Measurements from ENCODE around the gene HK1. TPM values are rescaled to one million over a fixed set of nuclear protein-coding genes. Genes with fewer than 3 reads are reported as not detected.
A peak's percentile ranks its signal among the peaks of the same experiment; 100 is the strongest.

Gene HK1
- total RNA-seq, 4 donors from 2014 or later, result 17.9 to 77.6 (median 43.6) TPM

GRCh38 chr10:69346776-69347175 lies 68.5 kb downstream of the HK1 start:
- no peak for TF ChIP-seq POLR2A (IDR thresholded peaks at IDR 0.05)
- Histone ChIP-seq H3K27me3 (no peaks in the 10 kb centered on the region), H3K9me3 (no peaks in the 10 kb centered on the region), H3K27ac (no peak overlapping the region), H3K4me1 (no peaks in the 10 kb centered on the region), H3K36me3 (no peaks in the 10 kb centered on the region), H3K4me3 (no peak overlapping the region)
- no peak for DNase-seq
- intact Hi-C loops (cut with DNase I; ENCODE audit: low total_unique reads), result no loop called here

DNA sequence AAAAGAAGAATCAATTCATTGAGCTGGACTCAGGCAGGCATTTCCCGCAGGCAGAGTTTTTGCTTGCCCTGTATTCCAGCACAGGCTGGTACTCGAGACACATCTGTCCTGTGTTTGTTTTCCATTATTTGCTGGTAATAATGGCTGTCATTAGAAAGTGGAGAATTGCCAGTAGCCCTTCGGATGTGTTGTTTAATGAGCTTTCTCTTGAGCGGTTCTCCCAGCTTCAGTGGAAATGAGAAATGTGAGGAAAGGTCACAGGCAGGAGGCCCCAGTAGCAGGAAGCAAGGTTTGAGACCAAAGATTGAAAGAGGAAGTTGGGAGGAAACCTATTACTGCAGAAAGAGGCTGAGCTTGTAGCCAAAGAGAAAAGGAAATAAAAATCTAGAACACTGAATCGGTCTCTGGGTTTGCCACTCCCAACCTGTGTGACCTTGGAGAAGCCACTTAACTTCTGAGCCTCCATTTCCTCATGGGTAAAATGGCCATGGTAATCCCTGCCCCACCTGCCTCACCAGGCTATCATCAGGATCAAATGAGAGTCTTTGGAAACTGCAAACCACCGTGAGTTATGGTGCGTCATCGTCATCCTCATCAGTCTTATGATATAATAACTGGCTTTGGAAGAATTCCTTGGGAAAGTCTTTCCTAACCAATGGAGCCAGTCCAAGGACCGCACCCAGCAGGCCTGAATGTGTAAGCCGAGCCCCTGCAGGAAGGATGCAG lies 70.7 kb downstream of the HK1 start:
- TF ChIP-seq CTCF (IDR thresholded peaks at IDR 0.05) (no peak), POLR2A (IDR thresholded peaks at IDR 0.05) (no peak)
- intact Hi-C loops (cut with DNase I; ENCODE audit: low total_unique reads), result no loop called here
- no peaks in the 10 kb centered on the region for H3K27me3 ChIP-seq
- DNase-seq, result peak; percentile 59
- no peak overlapping the region for H3K4me3 ChIP-seq
- no peaks in the 10 kb centered on the region for H3K36me3 ChIP-seq
- peak overlapping the region in 1 of 2 donors; percentile 41 for H3K27ac ChIP-seq
- H3K9me3 ChIP-seq, result no peaks in the 10 kb centered on the region
- no peaks in the 10 kb centered on the region for H3K4me1 ChIP-seq

DNA sequence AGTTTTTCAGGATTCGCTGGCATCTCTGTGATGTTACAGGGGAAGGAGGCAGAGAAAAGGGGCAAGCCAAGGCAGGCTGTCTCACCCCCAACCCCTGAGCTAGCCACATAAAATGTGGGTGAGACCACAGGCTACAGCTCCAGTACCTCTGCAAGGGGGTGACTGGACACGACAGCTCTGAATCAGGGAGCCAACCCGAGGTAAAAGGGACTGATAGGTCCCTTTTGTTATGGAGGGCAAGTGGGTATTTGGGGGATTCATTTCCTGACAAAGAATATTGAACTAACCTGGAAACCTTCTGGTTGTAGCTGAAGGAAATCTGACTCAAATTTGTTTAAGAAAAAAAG lies 71.2 kb downstream of the HK1 start:
- DNase-seq, result no peak
- intact Hi-C loops (cut with DNase I; ENCODE audit: low total_unique reads), result no loop called here
- Histone ChIP-seq H3K27me3 (no peaks in the 10 kb centered on the region), H3K36me3 (no peaks in the 10 kb centered on the region), H3K27ac (no peak overlapping the region), H3K4me3 (no peak overlapping the region), H3K9me3 (no peaks in the 10 kb centered on the region), H3K4me1 (no peaks in the 10 kb centered on the region)
- TF ChIP-seq POLR2A (IDR thresholded peaks at IDR 0.05), result no peak
- TF ChIP-seq CTCF (IDR thresholded peaks at IDR 0.05), result no peak

DNA sequence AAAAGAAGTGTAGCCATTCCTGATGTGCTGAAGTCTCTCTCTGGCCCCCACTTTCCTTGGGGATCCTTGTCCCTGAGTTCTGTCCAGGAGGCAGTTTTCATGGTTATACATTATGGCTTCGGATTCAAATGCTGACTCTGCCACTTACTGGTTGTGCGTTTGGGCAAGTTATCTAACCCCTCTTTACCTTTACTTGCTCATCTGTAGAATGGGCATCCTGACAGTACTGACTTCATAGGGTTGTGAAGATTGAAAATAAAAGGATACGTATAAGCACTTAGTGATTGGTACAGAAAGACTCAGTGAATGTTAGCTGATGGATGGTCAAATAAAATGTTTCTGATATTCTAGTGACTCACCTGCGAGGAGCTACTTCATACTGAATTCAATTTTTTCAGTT lies 73.3 kb downstream of the HK1 start:
- no peak overlapping the region for H3K27ac ChIP-seq
- H3K4me3 ChIP-seq, result no peak overlapping the region
- DNase-seq, result no peak
- TF ChIP-seq CTCF (IDR thresholded peaks at IDR 0.05) (no peak), POLR2A (IDR thresholded peaks at IDR 0.05) (no peak)
- H3K27me3 ChIP-seq, result no peaks in the 10 kb centered on the region
- intact Hi-C loops (cut with DNase I; ENCODE audit: low total_unique reads), result no loop called here
- H3K36me3 ChIP-seq, result no peaks in the 10 kb centered on the region
- H3K4me1 ChIP-seq, result no peaks in the 10 kb centered on the region
- H3K9me3 ChIP-seq, result no peaks in the 10 kb centered on the region

GRCh38 chr10:69352569-69353264 lies 74.4 kb downstream of the HK1 start:
- no peaks in the 10 kb centered on the region for H3K36me3 ChIP-seq
- TF ChIP-seq CTCF (IDR thresholded peaks at IDR 0.05) (no peak), POLR2A (IDR thresholded peaks at IDR 0.05) (no peak)
- DNase-seq, result no peak
- no peaks in the 10 kb centered on the region for H3K9me3 ChIP-seq
- no peak overlapping the region for H3K4me3 ChIP-seq
- no peak overlapping the region for H3K27ac ChIP-seq
- H3K27me3 ChIP-seq, result no peaks in the 10 kb centered on the region
- H3K4me1 ChIP-seq, result no peaks in the 10 kb centered on the region
- intact Hi-C loops (cut with DNase I; ENCODE audit: low total_unique reads), result no loop called here

Measured in uterus (tissue), 4 donors.